ENCODE results near the gene SMARCD2.

DNA sequence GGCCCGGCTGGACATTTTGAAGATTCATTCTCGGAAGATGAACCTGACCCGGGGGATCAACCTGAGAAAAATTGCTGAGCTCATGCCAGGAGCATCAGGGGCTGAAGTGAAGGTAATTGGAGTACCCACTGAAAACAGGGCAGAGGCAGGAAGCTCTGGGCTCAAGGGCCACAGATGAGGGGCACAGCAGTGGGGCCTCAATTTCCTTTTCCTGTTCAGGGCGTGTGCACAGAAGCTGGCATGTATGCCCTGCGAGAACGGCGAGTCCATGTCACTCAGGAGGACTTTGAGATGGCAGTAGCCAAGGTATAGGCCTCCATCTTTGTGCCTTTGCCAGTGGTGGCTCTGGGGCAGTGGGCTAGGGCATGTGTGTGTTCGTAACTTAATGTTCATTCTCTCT, 11.0 kb downstream of the SMARCD2 start:
- no peak for TF ChIP-seq POLR2A (IDR thresholded peaks at IDR 0.05; ENCODE audit: low read depth, low read length)
- no peak for TF ChIP-seq POLR2AphosphoS5 (IDR thresholded peaks at IDR 0.05; ENCODE audit: low read depth, low read length)

Data from GM12892 (cell line).